ENCODE measurements around the gene YBEY. TPM values are rescaled to one million over a fixed set of nuclear protein-coding genes. Genes with fewer than 3 reads are reported as not detected.

The YBEY gene
- polyA plus RNA-seq, 3 donors: 4.1 to 8.6 (median 5.2) TPM

DNA sequence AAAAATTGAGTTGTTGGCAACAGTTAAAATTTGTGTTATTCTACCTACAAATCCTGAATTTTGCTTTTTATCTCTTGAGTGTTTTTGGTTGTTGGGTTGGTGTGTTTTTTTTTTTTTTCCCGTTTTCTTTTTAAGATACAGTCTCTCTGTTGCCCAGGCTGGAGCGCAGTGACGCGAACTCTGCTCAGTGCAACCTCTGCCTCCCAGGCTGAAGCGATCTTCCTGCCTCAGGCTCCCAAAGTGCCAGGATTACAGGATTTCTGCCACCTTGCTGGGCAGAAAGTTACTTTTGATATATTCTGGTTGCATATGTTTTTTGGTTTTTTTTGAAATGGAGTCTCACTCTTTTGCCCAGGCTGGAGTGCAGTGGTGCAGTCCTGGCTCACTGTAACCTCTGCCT, 42.0 kb downstream of the YBEY start:
- no peak overlapping the region for H3K27ac Mint-ChIP-seq
- Histone ChIP-seq H3K4me2 (replicated peaks; ENCODE audit: extremely low read depth, low read length, poor library complexity, severe bottlenecking) (no peak overlapping the region), H3K9ac (ENCODE audit: insufficient read depth, low read length, poor library complexity, severe bottlenecking) (no peak overlapping the region), H3K36me3 (replicated peaks in 1 of 2; ENCODE audit: control insufficient read depth in 1 of 2, insufficient read depth in 2 of 2, low read length in 2 of 2) (peaks cover 26 to 55% of the 10 kb centered on the region in 2 donors), H4K20me1 (ENCODE audit: insufficient read depth, low read length) (peaks cover 3% of the 10 kb centered on the region), H3K79me2 (ENCODE audit: insufficient read depth, low read length) (peaks cover 68% of the 10 kb centered on the region), H3K4me1 (ENCODE audit: control insufficient read depth in 1 of 2, insufficient read depth in 2 of 2, low read length in 2 of 2) (peaks cover 8 to 15% of the 10 kb centered on the region in 2 donors), H3K27ac (ENCODE audit: low read depth in 1 of 2, low read length in 2 of 2) (no peak overlapping the region), H3K4me3 (replicated peaks in 1 of 3; ENCODE audit: low read depth in 2 of 3, low read length in 3 of 3) (no peak overlapping the region), H3K9me3 (replicated peaks in 1 of 2; ENCODE audit: control insufficient read depth in 1 of 2, insufficient read depth in 1 of 2, low read length in 2 of 2) (no peaks in the 10 kb centered on the region), H2AFZ (ENCODE audit: insufficient read depth, low read depth, low read length, poor library complexity, severe bottlenecking) (no peak overlapping the region), H3K27me3 (ENCODE audit: control insufficient read depth in 2 of 2, insufficient read depth in 2 of 2, low read length in 2 of 2) (no peaks in the 10 kb centered on the region)
- no peaks in the 10 kb centered on the region for H3K27me3 Mint-ChIP-seq (ENCODE audit: low read depth in 3 of 3)
- TF ChIP-seq, protein P1, sequence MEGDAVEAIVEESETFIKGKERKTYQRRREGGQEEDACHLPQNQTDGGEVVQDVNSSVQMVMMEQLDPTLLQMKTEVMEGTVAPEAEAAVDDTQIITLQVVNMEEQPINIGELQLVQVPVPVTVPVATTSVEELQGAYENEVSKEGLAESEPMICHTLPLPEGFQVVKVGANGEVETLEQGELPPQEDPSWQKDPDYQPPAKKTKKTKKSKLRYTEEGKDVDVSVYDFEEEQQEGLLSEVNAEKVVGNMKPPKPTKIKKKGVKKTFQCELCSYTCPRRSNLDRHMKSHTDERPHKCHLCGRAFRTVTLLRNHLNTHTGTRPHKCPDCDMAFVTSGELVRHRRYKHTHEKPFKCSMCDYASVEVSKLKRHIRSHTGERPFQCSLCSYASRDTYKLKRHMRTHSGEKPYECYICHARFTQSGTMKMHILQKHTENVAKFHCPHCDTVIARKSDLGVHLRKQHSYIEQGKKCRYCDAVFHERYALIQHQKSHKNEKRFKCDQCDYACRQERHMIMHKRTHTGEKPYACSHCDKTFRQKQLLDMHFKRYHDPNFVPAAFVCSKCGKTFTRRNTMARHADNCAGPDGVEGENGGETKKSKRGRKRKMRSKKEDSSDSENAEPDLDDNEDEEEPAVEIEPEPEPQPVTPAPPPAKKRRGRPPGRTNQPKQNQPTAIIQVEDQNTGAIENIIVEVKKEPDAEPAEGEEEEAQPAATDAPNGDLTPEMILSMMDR (IDR thresholded peaks at IDR 0.05): no peak
- intact Hi-C loops (cut with micrococcal nuclease): loop anchor here in 1 of 2 donors (10.0 kb wide), 1 partner anchor 143 kb away; the partner anchor contains the start of gene SPATC1L
- H3K4me3 Mint-ChIP-seq: no peak overlapping the region
- DNase-seq: no peak
- H3K9me3 Mint-ChIP-seq: no peaks in the 10 kb centered on the region
- H3K36me3 Mint-ChIP-seq: peaks cover 29 to 61% of the 10 kb centered on the region in 2 donors
- H3K4me1 Mint-ChIP-seq: peaks cover 9% of the 10 kb centered on the region
- WGBS (ENCODE audit: insufficient coverage): 94% methylated on average over 3 of the region's 5 CpGs

DNA sequence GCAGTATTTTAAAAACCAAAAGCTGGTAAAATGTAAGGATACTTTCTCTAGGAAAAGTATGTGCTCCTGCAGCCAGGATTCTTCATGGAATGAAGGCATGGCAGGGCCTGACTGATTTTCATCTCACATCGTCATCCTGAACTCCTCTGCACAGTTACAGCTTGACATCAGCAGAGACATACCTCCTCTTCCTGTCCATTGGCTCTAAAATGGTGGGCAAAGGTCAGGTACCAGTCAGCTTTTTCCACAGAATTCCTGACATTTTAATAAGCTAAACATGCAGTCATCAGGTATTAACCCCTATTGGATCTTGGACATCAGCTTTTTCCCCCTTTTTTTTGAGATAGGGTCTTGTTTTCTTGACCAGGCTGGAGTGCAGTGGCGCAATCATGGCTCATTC, 43.7 kb downstream of the YBEY start:
- H3K27ac Mint-ChIP-seq: no peak overlapping the region
- H2AFZ ChIP-seq (ENCODE audit: insufficient read depth, low read depth, low read length, poor library complexity, severe bottlenecking): no peak overlapping the region
- peaks cover 65% of the 10 kb centered on the region for H3K79me2 ChIP-seq (ENCODE audit: insufficient read depth, low read length)
- H3K4me1 Mint-ChIP-seq: peaks cover 7% of the 10 kb centered on the region
- H3K36me3 ChIP-seq (replicated peaks in 1 of 2; ENCODE audit: control insufficient read depth in 1 of 2, insufficient read depth in 2 of 2, low read length in 2 of 2): peaks cover 34 to 65% of the 10 kb centered on the region in 2 donors
- no peak overlapping the region for H3K27ac ChIP-seq (ENCODE audit: low read depth in 1 of 2, low read length in 2 of 2)
- H3K4me1 ChIP-seq (ENCODE audit: control insufficient read depth in 1 of 2, insufficient read depth in 2 of 2, low read length in 2 of 2): peaks cover 7 to 12% of the 10 kb centered on the region in 2 donors
- H4K20me1 ChIP-seq (ENCODE audit: insufficient read depth, low read length): peaks cover 3% of the 10 kb centered on the region
- whole genome bisulfite sequencing (ENCODE audit: insufficient coverage): 100% methylated on average over 2 of the region's 2 CpGs
- DNase-seq: no peak
- TF ChIP-seq, protein P1 (IDR thresholded peaks at IDR 0.05): no peak
- intact Hi-C loops (cut with micrococcal nuclease): loop anchor here in 1 of 2 donors (10.0 kb wide), 1 partner anchor 145 kb away; the partner anchor contains the start of gene SPATC1L
- H3K27me3 ChIP-seq (ENCODE audit: control insufficient read depth in 2 of 2, insufficient read depth in 2 of 2, low read length in 2 of 2): no peaks in the 10 kb centered on the region
- H3K9me3 Mint-ChIP-seq: no peaks in the 10 kb centered on the region
- H3K4me3 ChIP-seq (replicated peaks in 1 of 3; ENCODE audit: low read depth in 2 of 3, low read length in 3 of 3): no peak overlapping the region
- H3K4me3 Mint-ChIP-seq: no peak overlapping the region
- H3K27me3 Mint-ChIP-seq (ENCODE audit: low read depth in 3 of 3): no peaks in the 10 kb centered on the region
- H3K36me3 Mint-ChIP-seq: peaks cover 36 to 77% of the 10 kb centered on the region in 2 donors
- H3K4me2 ChIP-seq (replicated peaks; ENCODE audit: extremely low read depth, low read length, poor library complexity, severe bottlenecking): no peak overlapping the region
- H3K9ac ChIP-seq (ENCODE audit: insufficient read depth, low read length, poor library complexity, severe bottlenecking): no peak overlapping the region
- no peaks in the 10 kb centered on the region for H3K9me3 ChIP-seq (replicated peaks in 1 of 2; ENCODE audit: control insufficient read depth in 1 of 2, insufficient read depth in 1 of 2, low read length in 2 of 2)

Measured in CD14-positive monocyte (primary cell).